Measurements from ENCODE around the gene SULT4A1.

SULT4A1 gene

GRCh38 chr22:43901976-43902643 lies 39.8 kb upstream of the SULT4A1 start:
- in situ Hi-C loops (cut with MboI; ENCODE audit: low pct_unique_long_range_greater_than_20kb, low sequenced_read_pairs, unreplicated experiment), result no loop called here
- no peak for DNase-seq (ENCODE audit: low spot score)
- no peak for TF ChIP-seq CTCF (IDR thresholded peaks at IDR 0.05; ENCODE audit: extremely low read depth, insufficient read depth, missing control alignments)

- no peak for TF ChIP-seq CTCF (IDR thresholded peaks at IDR 0.05; ENCODE audit: extremely low read depth, insufficient read depth, missing control alignments)
- no peak for DNase-seq (ENCODE audit: low spot score)
- in situ Hi-C loops (cut with MboI; ENCODE audit: low pct_unique_long_range_greater_than_20kb, low sequenced_read_pairs, unreplicated experiment), result no loop called here
These were observed 37.9 kb upstream of the SULT4A1 start for GRCh38 chr22:43900206-43900605.

GRCh38 chr22:43897751-43898261 lies 35.5 kb upstream of the SULT4A1 start:
- DNase-seq (ENCODE audit: low spot score), result no peak
- TF ChIP-seq CTCF (IDR thresholded peaks at IDR 0.05; ENCODE audit: extremely low read depth, insufficient read depth, missing control alignments), result no peak
- in situ Hi-C loops (cut with MboI; ENCODE audit: low pct_unique_long_range_greater_than_20kb, low sequenced_read_pairs, unreplicated experiment), result no loop called here

- in situ Hi-C loops (cut with MboI; ENCODE audit: low pct_unique_long_range_greater_than_20kb, low sequenced_read_pairs, unreplicated experiment), result no loop called here
- no peak for DNase-seq (ENCODE audit: low spot score)
- TF ChIP-seq CTCF (IDR thresholded peaks at IDR 0.05; ENCODE audit: extremely low read depth, insufficient read depth, missing control alignments), result peak; percentile 3
These were observed 33.8 kb upstream of the SULT4A1 start for GRCh38 chr22:43895986-43896645.

- in situ Hi-C loops (cut with MboI; ENCODE audit: low pct_unique_long_range_greater_than_20kb, low sequenced_read_pairs, unreplicated experiment), result no loop called here
- TF ChIP-seq CTCF (IDR thresholded peaks at IDR 0.05; ENCODE audit: extremely low read depth, insufficient read depth, missing control alignments), result no peak
These were observed 31.8 kb upstream of the SULT4A1 start for GRCh38 chr22:43894122-43894521.

GRCh38 chr22:43893266-43893665 lies 31.0 kb upstream of the SULT4A1 start:
- no peak for TF ChIP-seq CTCF (IDR thresholded peaks at IDR 0.05; ENCODE audit: extremely low read depth, insufficient read depth, missing control alignments)
- no peak for DNase-seq (ENCODE audit: low spot score)
- in situ Hi-C loops (cut with MboI; ENCODE audit: low pct_unique_long_range_greater_than_20kb, low sequenced_read_pairs, unreplicated experiment), result no loop called here

More at GRCh38 chr22:43894122-43894521, 31.8 kb upstream of the SULT4A1 start:
- DNase-seq (ENCODE audit: low spot score), result no peak

Measured in GM13977 (cell line).